Stimulated activated CD8-positive, alpha-beta memory T cell treated with anti-CD3 and anti-CD28 coated beads, Interleukin-2, amount 100 ng/mL, for 48 hours (primary cell): ENCODE results near the gene RALGPS1.

Experiments used
- DNase-seq, 2 donors: peaks; one replicate each; pipeline ENCODE4 v3.0.0-alpha.2; 2020; ENCODE audit warnings: low read depth in 2 of 2

Gene RALGPS1

DNA sequence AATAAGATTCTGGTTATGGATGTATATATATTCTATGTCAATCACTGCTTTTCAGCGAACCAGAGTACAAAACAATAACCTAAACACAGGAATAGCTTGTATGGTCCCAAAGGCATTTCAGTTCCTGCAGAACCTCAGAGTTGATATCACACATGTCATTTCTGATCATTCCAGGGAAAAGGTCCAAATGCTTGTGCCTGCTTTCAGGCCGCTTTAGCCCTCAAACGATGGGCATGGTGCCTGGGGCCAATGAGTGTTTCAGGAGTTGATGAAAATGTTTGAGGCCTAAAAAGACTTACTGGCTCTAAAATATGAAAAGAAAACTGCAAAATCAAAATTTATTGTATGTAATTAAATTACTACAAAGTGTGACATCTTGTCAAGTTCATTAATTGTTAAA, 185.1 kb downstream of the RALGPS1 start:
- no peak for DNase-seq

GRCh38 chr9:127102176-127102575, 187.6 kb downstream of the RALGPS1 start:
- DNase-seq, result no peak

- no peak for DNase-seq
These were observed 188.2 kb downstream of the RALGPS1 start for GRCh38 chr9:127102788-127103187.

GRCh38 chr9:127104581-127105311, 190.2 kb downstream of the RALGPS1 start:
- DNase-seq, result no peak

DNA sequence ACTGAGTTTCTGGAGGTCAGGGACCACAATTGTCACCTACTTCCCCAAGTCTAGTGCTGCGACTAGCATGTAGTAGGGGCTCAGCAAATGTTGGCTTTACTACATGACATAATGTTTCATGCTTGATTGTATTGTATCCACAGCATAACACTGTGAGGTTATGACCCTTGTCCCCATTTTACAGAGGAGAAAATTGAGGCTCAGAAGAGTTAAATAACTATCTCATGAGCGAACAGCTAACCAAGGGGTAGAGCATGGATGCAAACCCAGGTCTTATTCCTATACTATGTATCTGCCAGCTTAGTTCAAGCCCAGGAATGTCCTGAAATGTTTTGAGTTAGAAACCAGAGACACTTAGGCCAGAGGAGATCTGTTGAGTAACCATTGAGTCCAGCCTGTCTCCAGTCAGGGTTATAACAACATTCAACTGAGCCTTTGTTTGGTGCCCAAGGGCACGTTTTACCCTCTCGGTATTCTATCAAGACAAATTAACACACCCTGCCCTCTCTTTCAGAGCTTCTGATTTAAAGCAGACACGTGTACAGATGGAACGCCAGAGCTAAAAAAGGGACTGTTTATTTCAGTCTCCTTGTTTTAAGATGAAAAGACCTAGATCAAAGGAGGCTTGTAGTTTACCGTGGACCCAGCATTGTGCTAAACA, 191.4 kb downstream of the RALGPS1 start:
- DNase-seq, result no peak

DNA sequence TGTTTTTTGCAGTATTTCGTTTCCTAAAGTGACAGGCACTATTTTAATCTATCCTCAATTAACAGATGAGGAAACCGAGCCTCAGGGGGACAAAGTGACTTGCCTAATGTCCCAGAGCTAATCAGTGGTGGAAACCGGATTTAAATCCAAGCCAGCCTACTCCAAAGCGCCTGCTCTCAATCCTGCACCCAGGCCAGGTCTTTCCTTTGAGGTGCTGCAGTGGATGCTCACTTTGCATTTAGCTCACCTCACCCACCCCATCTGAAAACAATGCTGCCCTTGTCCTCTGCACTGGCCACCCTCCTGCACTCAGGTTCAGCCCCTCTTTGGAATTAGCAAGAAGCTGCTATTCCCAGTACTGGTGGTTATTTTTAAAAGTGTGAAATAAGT, 191.9 kb downstream of the RALGPS1 start:
- no peak for DNase-seq

DNA sequence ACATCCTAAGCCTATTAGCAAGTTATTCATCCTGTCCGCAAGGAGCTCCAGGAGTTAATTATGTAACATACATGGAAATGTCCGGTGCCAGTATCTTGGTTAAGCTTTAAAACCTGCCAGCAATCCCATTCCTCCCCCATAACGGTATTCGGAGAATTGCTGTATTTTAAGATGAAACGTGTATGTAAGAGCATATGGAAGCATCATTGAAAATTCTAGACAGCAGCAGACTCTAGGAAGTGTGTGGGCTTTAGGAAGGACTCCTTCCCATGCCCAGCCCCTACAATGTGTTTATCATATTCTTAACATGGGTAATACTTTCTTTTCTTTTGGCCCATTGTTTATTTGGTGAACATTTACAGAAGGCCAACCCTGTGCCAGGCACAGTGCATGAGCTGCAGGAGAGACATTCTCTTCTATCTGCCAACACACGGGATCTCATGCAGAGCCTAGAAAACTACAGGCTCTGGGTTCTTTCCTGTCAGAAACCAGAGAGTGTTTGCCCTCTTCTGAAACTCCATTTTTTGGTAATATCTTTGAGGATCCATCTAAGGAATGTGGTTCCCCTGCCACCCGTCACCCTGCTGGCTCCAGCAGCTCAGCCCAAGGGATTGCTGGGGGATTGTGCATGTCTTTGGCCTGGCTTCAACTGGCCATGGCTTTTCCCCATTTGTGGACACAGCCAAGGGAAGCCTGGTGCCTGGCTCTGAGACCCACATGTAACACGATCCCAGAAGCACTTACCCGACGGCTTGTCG, 192.8 kb downstream of the RALGPS1 start:
- no peak for DNase-seq

- DNase-seq, result no peak
These were observed 193.6 kb downstream of the RALGPS1 start for GRCh38 chr9:127107929-127108876.

DNA sequence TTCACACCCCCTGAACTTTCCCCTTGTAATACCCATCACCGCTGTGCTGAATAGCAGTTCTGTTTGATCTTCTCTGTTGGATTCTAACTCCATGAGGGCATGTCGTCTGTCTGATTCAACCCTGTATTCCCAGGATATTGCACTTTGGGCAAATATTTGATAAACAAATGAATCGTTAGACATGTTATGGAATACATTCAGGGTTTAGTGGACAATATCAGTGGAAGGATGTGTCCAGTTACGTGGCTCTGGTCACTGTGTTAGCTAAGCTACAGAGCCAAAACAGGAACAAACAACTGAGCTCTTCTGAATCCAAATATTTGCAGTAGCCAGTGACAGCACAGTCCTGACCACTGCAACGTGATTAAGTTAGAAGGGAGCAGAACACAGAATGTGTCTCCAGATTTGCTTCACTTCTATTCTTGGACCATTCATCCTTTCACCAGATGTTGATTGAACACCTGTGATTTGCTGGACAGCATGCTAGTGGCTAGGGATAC, 194.7 kb downstream of the RALGPS1 start:
- no peak for DNase-seq

DNA sequence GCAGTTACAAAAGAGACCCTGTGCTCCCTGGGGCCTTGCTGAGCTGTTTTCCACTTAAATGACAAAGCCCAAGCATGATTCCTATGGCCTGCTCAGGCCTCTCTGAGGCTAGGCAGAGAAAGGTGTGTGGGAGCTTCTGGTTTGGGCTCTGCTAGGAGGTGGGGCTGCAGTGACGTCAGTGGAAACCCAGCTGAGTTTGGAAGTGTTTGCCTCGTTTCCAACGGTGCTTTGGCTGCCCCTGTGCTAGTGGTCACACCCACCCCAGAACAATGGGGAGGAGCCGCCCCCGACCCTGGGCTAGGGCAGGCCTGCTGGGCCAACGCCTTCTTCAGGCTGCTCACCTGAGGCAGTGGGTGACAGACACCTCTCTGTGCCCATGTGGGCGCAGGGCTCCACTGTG, 197.5 kb downstream of the RALGPS1 start:
- no peak for DNase-seq

GRCh38 chr9:127112735-127113161, 198.2 kb downstream of the RALGPS1 start:
- DNase-seq, result no peak

DNA sequence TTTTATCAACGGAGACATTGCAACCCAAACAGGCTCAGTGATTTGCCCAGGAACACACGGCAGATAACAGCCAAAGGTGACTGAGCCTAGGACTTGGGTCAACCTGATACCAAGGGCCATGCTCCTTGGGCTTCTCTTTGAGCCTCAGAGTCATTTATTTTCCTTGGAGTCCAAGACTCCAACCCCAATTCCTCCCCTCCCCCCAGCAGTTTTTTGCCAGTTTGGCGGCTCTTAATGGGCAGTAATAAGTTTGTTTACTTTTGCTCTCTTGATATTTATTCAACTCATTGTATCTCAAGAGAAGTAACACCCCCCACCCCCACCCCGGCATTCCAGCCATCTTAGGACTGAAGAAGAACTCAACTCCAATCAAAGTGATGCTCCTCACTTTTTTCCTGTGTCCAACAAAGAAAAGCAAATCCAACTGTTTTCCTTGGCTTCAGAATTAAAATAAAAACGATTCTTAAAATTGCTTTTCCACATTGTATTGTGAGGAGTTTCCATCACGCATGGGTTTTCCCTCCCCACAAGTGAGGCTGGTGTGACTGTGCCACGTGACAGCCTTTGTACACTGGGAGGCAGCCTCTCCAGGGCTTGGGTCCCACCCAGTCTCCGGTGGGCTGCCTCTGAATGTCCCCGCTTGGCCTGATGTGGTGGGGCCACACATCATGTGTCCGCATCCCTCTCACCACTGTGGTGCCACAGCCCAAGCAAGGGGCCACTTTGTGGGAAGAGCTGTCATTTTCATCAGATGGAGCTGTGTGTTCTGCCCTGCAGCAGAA, 198.8 kb downstream of the RALGPS1 start:
- DNase-seq, result no peak

DNA sequence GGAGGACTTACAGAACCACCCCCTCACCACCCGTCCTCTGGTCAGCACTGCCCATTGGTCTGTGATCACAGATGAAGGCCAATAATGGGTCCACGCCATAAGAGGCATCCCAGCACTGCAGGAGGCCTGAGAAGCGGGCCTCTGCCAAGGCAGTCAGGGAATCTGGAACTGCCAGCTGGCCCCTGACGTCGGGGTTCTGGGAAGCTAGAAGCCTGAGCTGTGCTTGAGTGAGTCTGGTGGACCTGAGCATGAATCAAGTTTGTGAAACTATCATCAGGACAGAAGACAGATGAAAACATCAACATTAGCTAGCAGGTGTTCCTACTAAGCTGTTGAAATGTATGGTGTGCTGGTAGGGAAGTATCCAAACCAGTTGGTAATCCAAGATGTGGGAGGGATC, 200.0 kb downstream of the RALGPS1 start:
- no peak for DNase-seq

DNA sequence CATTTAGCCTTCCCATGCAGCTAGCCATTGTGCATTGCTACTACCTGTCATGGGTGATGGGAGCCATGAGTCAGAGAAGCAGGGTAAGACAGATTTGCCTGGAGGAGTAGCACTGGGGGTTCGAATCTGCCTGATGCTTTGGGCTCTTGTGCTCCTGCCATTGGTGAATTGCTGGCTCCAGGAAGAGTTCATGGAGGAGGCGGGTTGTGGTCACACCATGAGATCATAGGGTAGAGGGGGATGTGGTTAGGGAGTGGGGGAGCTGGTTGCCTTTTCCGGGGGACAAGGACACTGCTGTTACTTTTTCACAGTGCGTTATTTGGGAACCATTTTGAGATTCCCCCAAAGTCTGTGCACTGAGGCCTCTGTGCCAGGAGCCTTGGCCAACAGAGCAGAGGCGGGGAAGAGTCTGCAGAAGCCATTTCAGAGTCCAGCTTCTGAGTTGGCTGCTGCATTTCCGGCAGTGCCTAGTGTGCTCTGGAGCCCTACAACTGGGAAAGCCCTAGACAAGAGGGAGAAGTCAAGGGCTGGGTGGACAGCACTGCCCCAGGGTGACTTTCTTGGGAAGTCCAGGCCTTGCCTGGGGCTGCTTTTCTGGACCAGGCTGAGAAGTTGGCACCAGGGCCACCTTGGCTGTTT, 201.6 kb downstream of the RALGPS1 start:
- no peak for DNase-seq

DNA sequence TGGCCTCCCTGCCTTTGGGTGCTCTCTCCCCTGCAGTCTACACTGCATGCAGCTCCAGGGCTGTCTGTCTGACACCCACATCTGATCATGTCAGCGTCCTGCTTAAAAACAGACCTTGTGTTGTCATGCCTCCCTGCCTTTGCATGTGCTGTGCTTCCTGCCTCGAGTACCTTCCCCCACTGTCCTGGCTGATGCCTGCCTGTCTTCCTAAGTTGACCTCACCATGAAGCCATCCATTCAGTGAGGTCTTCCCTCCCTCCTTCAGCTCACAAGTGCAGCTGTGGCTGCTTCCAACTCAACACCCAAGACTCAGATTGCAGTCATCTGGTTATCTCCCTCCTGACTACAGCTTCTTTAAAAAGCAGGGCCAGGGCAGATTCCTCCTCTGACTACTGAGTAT, 202.4 kb downstream of the RALGPS1 start:
- no peak for DNase-seq

- no peak for DNase-seq
These were observed 203.2 kb downstream of the RALGPS1 start for GRCh38 chr9:127117801-127118200.

GRCh38 chr9:127118597-127119319, 204.2 kb downstream of the RALGPS1 start:
- no peak for DNase-seq

- no peak for DNase-seq
These were observed 204.7 kb downstream of the RALGPS1 start for GRCh38 chr9:127119320-127119709.

DNA sequence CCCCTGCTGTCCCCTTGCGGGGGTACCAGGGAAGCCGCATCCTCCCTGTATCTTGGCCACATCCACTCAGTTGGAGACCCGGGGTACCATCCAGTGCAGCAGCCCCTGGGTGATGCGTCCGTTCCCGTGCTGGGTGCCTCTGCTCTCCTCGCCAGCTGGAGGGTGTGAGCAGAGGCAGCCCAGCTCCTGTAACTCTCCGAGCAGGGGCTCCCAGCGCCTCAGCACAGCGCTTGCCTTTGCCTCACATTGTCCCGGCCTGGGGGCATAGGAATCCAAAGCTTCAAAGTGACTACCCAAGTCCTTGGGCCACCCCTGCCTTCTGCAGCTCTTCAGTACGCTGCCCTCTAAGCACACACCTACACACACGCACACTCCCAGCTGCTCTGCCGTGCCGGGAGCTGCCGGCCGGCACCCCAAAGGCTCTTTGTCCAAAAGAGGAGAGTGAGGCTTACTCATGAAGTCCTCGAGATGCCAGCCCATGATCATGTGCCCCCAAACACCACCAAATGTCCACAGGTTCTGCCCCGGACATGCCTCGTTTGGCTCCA, 207.1 kb downstream of the RALGPS1 start:
- no peak for DNase-seq
